HepG2 (cell line): Measurements from ENCODE around the gene COX14. TPM values are rescaled to one million over a fixed set of nuclear protein-coding genes. Genes with fewer than 3 reads are reported as not detected.

ENCODE experiments used
- AGO2 ChIP-seq: fragments of 200-400 bp; formaldehyde crosslinking; optimal IDR thresholded peaks from 2 replicates; pipeline ENCODE3; 2017; ENCODE audit warnings: mild to moderate bottlenecking, low read depth, low read length, moderate library complexity
- ASH2L ChIP-seq: fragments of 300-600, 200-600 bp; sonication (generic); IDR thresholded peaks from 2 replicates; pipeline ENCODE4 v1.7.0; 2017; ENCODE audit warnings: low read depth, mild to moderate bottlenecking, moderate library complexity, mixed read lengths, low read length; ENCODE audit not compliant: insufficient read length
- ATM ChIP-seq: fragments of 450-650 bp; IDR thresholded peaks from 2 replicates; pipeline ENCODE4 v1.7.1; 2017; ENCODE audit warnings: mild to moderate bottlenecking, borderline replicate concordance
- BORCS8-MEF2B ChIP-seq: sonication (generic); formaldehyde crosslinking; IDR thresholded peaks from 2 replicates; pipeline ENCODE4 v1.8.0; 2022; ENCODE audit warnings: mild to moderate bottlenecking, missing genetic modification reagents
- CTCF ChIP-seq: sonication (generic); formaldehyde crosslinking; IDR thresholded peaks from 2 replicates; pipeline ENCODE4 v1.5.0; 2020; ENCODE audit warnings: mild to moderate bottlenecking, missing genetic modification reagents, moderate library complexity
- ELF1 ChIP-seq: sonication (generic); formaldehyde crosslinking; IDR thresholded peaks from 2 replicates; pipeline ENCODE4 v1.4.0; 2020; ENCODE audit warnings: missing genetic modification reagents
- FOXC1 ChIP-seq: sonication (generic); formaldehyde crosslinking; IDR thresholded peaks from 2 replicates; pipeline ENCODE4 v1.8.0; 2022; ENCODE audit warnings: mild to moderate bottlenecking, missing genetic modification reagents, borderline replicate concordance
- GABPB1 ChIP-seq: IDR thresholded peaks from 2 replicates; pipeline ENCODE4 v1.6.1; 2016; ENCODE audit warnings: mild to moderate bottlenecking, missing genetic modification reagents, moderate library complexity, missing compliant biosample characterization
- GATAD2A ChIP-seq: IDR thresholded peaks from 2 replicates; pipeline ENCODE4 v1.6.1; 2016
- MAZ ChIP-seq, 2 experiments: sonication (generic) in 1 of 2; formaldehyde crosslinking in 1 of 2; IDR thresholded peaks; 2 replicates each; pipeline versions ENCODE4 v1.5.0 to v1.6.1; 2012 to 2020; ENCODE audit warnings: low read depth in 2 of 2, mild to moderate bottlenecking in 2 of 2, borderline replicate concordance in 1 of 2, improper control_type of control experiment in 1 of 2, low read length in 1 of 2, missing genetic modification reagents in 1 of 2, moderate library complexity in 1 of 2
- MED1 ChIP-seq: sonication (generic); formaldehyde crosslinking; IDR thresholded peaks from 2 replicates; pipeline ENCODE4 v1.4.0; 2020; ENCODE audit warnings: missing genetic modification reagents
- MYNN ChIP-seq: sonication (generic); formaldehyde crosslinking; IDR thresholded peaks from 2 replicates; pipeline ENCODE4 v1.4.0; 2020; ENCODE audit warnings: mild to moderate bottlenecking, low read depth, missing genetic modification reagents
- NR2C2 ChIP-seq: sonication (generic); formaldehyde crosslinking; IDR thresholded peaks from 2 replicates; pipeline ENCODE4 v1.4.0; 2020; ENCODE audit warnings: missing genetic modification reagents, mild to moderate bottlenecking, moderate library complexity, borderline replicate concordance
- SP2 ChIP-seq: sonication (generic); formaldehyde crosslinking; IDR thresholded peaks from 2 replicates; pipeline ENCODE4 v1.5.1; 2020; ENCODE audit warnings: mild to moderate bottlenecking, missing genetic modification reagents
- TAF1 ChIP-seq: sonication (generic); formaldehyde crosslinking; IDR thresholded peaks from 2 replicates; pipeline ENCODE4 v1.4.0; 2020; ENCODE audit warnings: missing genetic modification reagents
- TFDP1 ChIP-seq: IDR thresholded peaks from 2 replicates; pipeline ENCODE4 v1.6.1; 2016; ENCODE audit warnings: missing compliant biosample characterization, missing genetic modification reagents, borderline replicate concordance
- YEATS4 ChIP-seq: sonication (generic); formaldehyde crosslinking; IDR thresholded peaks from 2 replicates; pipeline ENCODE4 v1.4.0; 2020; ENCODE audit warnings: missing genetic modification reagents, borderline replicate concordance
- ZNF598 ChIP-seq: sonication (generic); formaldehyde crosslinking; IDR thresholded peaks from 2 replicates; pipeline ENCODE4 v1.5.1; 2020; ENCODE audit warnings: mild to moderate bottlenecking, missing genetic modification reagents, borderline replicate concordance
- ZNF720 ChIP-seq: sonication (generic); formaldehyde crosslinking; IDR thresholded peaks from 2 replicates; pipeline ENCODE4 v1.4.0; 2020; ENCODE audit warnings: missing genetic modification reagents
- ZSCAN22 ChIP-seq: sonication (generic); formaldehyde crosslinking; IDR thresholded peaks from 2 replicates; pipeline ENCODE4 v1.4.0; 2020; ENCODE audit warnings: mild to moderate bottlenecking, missing genetic modification reagents
- polyA plus RNA-seq, 8 experiments: library from polyadenylated mRNA; depleted of rRNA in 3 of 8; stranded (reverse) in 7 of 8; unstranded in 1 of 8; fragments of >200 nt; fragmentation: Illumina TruSeq in 4 of 8; extraction: Trizol in 4 of 8; gene quantifications; 2 replicates each; pipeline versions ENCODE4 v1.2.1 to v1.2.3, GENCODE V29; 2011 to 2016; ENCODE audit warnings: low read depth in 4 of 8, missing spikeins in 1 of 8, mixed read lengths in 1 of 8; ENCODE audit not compliant: insufficient read depth in 1 of 8
- total RNA-seq, 5 experiments: library from RNA; depleted of rRNA; stranded (reverse); fragments of >200 nt; fragmentation: Illumina TruSeq; extraction: Trizol; gene quantifications; 2 replicates each; pipeline ENCODE4 v1.2.3, GENCODE V29; 2016; ENCODE audit warnings: low read depth in 1 of 5
- TF ChIP-seq, protein P1 (sequence below): sonication (generic); formaldehyde crosslinking; IDR thresholded peaks from 2 replicates; pipeline ENCODE4 v1.5.1; 2020; ENCODE audit warnings: mild to moderate bottlenecking, missing genetic modification reagents, moderate library complexity

Gene COX14
- total and polyA plus RNA-seq, 2 of the 13 experiments (the other 11 are each of a cell fraction or from before 2014, with no cell fraction given) = 53.0 to 71.6 TPM

DNA sequence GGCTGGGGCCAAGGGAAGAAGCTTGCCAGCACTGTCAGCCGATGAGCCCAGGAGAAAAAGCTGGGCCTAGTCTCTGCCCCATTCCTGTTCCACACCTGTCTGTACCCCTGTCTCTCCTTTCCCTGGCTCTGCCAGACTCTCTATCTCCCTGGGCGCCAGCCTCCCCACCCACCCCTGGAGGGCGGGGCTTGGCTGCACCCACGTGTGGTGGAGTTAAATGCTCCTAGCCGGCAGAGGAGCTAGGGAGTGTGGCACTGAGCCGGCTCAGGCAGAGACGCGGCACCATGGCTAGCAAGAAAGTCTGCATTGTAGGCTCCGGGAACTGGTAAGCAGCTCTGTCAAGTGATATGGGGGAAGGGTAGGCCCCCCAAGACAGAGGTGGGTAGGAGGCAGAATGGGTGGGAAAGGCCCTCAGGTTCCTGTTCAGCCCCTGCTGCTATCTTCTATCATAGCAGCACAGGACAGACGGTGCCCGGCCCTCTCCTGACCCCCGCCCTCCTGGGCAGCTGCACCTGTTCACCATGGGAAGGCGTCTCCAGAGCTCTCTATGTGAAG is 8.2 kb upstream of the COX14 start, which contains the start of gene GPD1 (continued):
- TF ChIP-seq, protein P1, sequence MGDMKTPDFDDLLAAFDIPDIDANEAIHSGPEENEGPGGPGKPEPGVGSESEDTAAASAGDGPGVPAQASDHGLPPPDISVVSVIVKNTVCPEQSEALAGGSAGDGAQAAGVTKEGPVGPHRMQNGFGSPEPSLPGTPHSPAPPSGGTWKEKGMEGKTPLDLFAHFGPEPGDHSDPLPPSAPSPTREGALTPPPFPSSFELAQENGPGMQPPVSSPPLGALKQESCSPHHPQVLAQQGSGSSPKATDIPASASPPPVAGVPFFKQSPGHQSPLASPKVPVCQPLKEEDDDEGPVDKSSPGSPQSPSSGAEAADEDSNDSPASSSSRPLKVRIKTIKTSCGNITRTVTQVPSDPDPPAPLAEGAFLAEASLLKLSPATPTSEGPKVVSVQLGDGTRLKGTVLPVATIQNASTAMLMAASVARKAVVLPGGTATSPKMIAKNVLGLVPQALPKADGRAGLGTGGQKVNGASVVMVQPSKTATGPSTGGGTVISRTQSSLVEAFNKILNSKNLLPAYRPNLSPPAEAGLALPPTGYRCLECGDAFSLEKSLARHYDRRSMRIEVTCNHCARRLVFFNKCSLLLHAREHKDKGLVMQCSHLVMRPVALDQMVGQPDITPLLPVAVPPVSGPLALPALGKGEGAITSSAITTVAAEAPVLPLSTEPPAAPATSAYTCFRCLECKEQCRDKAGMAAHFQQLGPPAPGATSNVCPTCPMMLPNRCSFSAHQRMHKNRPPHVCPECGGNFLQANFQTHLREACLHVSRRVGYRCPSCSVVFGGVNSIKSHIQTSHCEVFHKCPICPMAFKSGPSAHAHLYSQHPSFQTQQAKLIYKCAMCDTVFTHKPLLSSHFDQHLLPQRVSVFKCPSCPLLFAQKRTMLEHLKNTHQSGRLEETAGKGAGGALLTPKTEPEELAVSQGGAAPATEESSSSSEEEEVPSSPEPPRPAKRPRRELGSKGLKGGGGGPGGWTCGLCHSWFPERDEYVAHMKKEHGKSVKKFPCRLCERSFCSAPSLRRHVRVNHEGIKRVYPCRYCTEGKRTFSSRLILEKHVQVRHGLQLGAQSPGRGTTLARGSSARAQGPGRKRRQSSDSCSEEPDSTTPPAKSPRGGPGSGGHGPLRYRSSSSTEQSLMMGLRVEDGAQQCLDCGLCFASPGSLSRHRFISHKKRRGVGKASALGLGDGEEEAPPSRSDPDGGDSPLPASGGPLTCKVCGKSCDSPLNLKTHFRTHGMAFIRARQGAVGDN = peak; percentile 68
- peak; percentile 29; the same call in 1 of the 2 replicates for TF ChIP-seq GATAD2A (CRISPR knock-in tag)
- no peak for TF ChIP-seq ZSCAN22 (CRISPR knock-in tag)
- no peak; the same call in 1 of the 2 replicates for TF ChIP-seq TFDP1 (CRISPR knock-in tag)
- no peak for TF ChIP-seq ZNF720 (CRISPR knock-in tag)
- no peak for TF ChIP-seq NR2C2 (CRISPR knock-in tag)
- peak; percentile 41; the same call in 1 of the 2 replicates for TF ChIP-seq TAF1 (CRISPR knock-in tag)
- no peak for TF ChIP-seq ASH2L
- peak; percentile 40; the same call in 1 of the 2 replicates for TF ChIP-seq GABPB1 (CRISPR knock-in tag)
- peak; percentile 74; the same call in 1 of the 2 replicates for TF ChIP-seq MYNN
- TF ChIP-seq CTCF (CRISPR knock-in tag) = peak; percentile 11; the same call in 1 of the 2 replicates
- TF ChIP-seq AGO2 = peak; percentile 81
- TF ChIP-seq SP2 (CRISPR knock-in tag) = no peak
- TF ChIP-seq FOXC1 (CRISPR knock-in tag) = 0 out of 2 replicates have a peak, but pooled peaks have one; percentile 22
- 0 out of 2 replicates have a peak, but pooled peaks have one; percentile 21 for TF ChIP-seq BORCS8-MEF2B (CRISPR knock-in tag)
- TF ChIP-seq MED1 (CRISPR knock-in tag) = no peak
- peak; percentile 46; the same call in 1 of the 2 replicates for TF ChIP-seq MAZ (IDR thresholded peaks at IDR 0.05; ENCODE audit: borderline replicate concordance, low read depth, low read length)
- no peak for TF ChIP-seq MAZ (CRISPR knock-in tag; IDR thresholded peaks at IDR 0.05; ENCODE audit: low read depth)
- peak; percentile 52 for TF ChIP-seq YEATS4 (CRISPR knock-in tag)
- TF ChIP-seq ATM = no peak
- no peak for TF ChIP-seq ZNF598 (CRISPR knock-in tag)
- no peak for TF ChIP-seq ELF1 (CRISPR knock-in tag)
